Ecto neural progenitor cell (in vitro differentiated cells): Measurements from ENCODE around the gene TRIM51G.
"Not testable (repeated sequence)": the region's sequence is repeated elsewhere in the genome, so short reads cannot be mapped to it uniquely, and the experiment has no call there.

Source experiments
- DNase-seq: peaks from one replicate; pipeline ENCODE4 v3.0.0-alpha.2; 2018; ENCODE audit warnings: low spot score

TRIM51G gene, protein sequence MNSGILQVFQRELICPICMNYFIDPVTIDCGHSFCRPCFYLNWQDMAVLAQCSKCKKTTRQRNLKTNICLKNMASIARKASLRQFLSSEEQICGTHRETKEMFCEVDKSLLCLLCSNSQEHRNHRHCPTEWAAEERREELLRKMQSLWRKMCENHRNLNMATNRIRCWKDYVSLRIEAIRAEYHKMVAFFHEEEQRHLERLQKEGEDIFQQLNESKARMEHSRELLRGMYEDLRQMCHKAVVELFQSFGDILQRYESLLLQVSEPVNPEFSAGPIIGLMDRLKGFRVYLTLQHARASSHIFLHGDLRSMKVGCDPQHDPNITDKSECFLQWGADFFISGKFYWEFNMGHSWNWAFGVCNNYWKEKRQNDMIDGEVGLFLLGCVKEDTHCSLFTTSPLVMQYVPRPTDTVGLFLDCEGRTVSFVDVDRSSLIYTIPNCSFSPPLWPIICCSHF

DNA sequence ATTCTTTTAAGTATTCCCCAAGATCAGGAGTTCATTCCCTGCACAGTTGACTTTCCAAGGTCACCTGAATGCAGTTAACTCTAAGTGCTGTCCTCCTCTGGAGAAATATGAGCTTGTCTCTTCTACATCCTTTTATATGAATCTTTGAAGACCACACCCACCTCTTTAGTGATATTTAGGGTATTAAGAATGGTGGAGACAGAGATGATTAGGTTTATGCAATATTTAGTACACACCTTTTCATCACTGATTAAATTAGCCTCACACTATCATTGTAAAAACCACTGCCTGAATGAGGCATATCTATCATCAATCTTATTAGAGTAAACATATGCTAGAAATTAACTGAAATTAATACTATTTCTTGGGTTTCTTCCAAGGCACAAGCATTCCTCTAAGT, at the start of gene TRIM51G:
TRIM51G (minus strand) TSS at position 101 of the 400 bp plus-strand sequence. CDS start 2,190 bp downstream, outside the sequence.
- not testable (repeated sequence) for DNase-seq

DNA sequence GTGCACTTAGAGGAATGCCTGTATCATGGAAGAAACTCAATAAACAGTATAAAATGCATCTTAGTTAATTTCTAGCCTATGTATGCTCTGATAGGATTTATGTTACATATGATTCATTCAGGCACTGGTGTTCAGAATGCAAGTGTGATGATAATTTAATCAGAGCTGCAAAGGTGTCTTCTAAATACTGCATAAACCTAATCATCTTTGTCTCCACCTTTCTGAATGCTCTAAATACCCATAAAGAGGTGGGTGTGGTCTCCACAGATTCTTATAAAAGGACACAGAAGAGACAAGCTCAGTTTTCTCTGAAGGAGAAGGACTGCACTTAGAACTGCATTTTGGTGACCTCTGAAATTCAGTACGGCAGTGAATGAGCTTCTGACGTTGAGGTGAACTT, 44.8 kb upstream of the TRIM51G start, which contains the start of gene TRIM49B:
TRIM49B (plus strand) TSS at position 301 of the 400 bp plus-strand sequence. CDS start 2,777 bp downstream, outside the sequence.
- DNase-seq: not testable (repeated sequence)

DNA sequence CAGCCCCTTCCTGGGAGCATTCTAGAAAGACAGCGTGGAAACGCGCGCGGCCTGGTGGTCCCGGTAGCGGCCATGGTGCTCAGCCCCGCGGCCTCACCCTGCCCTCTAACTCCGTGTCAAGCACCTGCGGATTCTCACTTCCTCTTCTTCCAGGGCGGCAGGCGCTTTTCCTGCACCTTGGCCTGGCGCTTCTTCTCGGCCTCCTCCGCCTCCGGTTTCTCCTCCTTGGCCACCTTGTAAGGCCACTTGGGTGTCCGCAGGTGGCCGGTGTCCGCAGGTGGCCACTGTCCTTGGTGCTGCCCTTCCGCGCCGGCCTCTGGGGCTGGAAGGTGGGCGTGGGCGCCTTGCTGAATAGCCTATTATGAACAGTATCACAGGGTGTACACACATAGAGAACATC, 15.1 kb downstream of the TRIM51G start:
- DNase-seq: not testable (repeated sequence)

DNA sequence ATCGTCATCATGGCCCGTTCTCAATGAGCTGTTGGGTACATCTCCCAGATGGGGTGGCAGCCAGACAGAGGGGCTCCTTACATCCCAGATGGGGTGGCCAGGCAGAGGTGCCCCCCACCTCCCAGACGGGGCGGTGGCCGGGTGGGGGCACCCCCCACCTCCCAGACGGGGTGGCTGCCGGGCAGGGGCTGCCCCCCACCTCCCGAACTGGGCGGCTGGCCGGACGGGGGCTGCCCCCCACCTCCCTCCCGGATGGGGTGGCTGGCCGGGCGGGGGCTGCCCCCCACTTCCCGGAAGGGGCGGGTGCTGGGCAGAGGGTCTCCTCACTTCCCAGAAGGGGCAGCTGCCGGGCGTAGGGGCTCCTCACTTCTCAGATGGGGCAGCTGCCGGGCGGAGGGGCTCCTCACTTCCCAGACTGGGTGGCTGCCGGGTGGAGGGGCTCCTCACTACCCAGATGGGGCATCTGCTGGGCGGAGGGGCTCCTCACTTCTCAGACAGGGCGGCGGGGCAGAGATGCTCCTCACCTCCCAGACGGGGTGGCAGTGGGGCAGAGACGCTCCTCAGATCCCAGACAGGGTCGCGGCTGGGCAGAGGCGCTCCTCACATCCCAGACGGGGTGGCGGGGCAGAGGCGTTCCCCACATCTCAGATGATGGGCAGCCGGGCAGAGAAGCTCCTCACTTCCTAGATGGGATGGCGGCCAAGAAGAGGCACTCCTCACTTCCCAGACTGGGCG, 28.2 kb downstream of the TRIM51G start:
- DNase-seq: not testable (repeated sequence)

DNA sequence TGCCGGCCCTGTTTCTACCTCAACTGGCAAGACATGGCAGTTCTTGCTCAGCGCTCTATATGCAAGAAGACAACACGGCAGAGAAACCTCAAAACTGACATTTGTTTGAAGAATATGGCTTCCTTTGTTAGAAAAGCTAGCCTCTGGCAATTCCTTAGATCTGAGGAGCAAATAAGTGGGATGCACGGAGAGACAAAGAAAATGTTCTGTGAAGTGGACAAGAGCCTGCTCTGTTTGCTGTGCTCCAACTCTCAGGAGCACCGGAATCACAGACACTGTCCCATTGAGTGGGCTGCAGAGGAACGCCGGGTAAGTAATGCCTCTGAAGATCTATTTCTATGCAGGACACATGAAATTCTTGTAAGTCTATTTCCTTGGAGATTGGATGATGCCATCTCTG, 37.9 kb downstream of the TRIM51G start:
- DNase-seq: not testable (repeated sequence)
